ENCODE data around the gene PKD2.

PKD2 gene

DNA sequence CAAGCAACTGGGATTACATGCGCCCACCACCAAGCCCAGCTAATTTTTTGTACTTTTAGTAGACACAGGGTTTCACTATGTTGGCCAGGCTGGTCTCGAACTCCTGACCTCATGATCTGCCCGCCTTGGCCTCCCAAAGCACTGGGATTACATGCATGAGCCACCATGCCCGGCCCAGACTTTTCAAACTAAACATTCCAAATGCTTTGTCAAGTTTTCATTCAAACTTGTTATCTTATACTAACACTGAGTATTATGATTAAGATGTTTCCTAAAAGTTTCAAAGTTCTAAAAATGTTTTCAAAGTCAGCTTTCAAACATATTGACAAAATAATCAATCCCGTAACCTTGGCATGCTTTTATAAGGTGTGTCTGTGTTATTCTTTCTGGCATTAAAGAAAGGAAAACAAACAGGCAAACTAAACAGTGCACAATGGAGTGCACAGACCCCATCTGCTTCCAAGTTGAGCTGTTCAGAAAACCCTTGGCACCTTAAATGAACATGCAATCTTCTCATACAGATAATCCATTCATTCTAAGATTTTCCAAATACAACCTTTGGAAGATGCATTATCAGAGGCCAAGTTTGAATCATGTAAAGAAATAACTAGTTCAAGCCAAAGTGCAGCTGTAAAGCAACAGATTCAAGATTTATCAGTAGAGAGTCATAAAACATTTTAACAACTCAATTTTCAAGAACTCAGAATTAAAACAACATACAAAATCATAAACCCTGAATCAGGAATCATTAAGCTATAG lies 101.9 kb downstream of the PKD2 start:
- peaks cover 12% of the 10 kb centered on the region for H3K4me1 ChIP-seq (ENCODE audit: low read depth, poor library complexity, severe bottlenecking)
- no peak overlapping the region for H3K4me2 ChIP-seq
- H3K27ac ChIP-seq = no peak overlapping the region

GRCh38 chr4:88110826-88111225 lies 103.4 kb downstream of the PKD2 start:
- TF ChIP-seq, protein P1, sequence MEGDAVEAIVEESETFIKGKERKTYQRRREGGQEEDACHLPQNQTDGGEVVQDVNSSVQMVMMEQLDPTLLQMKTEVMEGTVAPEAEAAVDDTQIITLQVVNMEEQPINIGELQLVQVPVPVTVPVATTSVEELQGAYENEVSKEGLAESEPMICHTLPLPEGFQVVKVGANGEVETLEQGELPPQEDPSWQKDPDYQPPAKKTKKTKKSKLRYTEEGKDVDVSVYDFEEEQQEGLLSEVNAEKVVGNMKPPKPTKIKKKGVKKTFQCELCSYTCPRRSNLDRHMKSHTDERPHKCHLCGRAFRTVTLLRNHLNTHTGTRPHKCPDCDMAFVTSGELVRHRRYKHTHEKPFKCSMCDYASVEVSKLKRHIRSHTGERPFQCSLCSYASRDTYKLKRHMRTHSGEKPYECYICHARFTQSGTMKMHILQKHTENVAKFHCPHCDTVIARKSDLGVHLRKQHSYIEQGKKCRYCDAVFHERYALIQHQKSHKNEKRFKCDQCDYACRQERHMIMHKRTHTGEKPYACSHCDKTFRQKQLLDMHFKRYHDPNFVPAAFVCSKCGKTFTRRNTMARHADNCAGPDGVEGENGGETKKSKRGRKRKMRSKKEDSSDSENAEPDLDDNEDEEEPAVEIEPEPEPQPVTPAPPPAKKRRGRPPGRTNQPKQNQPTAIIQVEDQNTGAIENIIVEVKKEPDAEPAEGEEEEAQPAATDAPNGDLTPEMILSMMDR (conservative IDR thresholded peaks at IDR 0.05; ENCODE audit: low read depth, low read length) = no peak
- peaks cover 12% of the 10 kb centered on the region for H3K4me1 ChIP-seq (ENCODE audit: low read depth, poor library complexity, severe bottlenecking)
- no peak overlapping the region for H3K27ac ChIP-seq
- 0 out of 2 replicates have a peak overlapping the region, but pooled peaks have one; percentile 12 for H3K4me2 ChIP-seq
- H2AFZ ChIP-seq (ENCODE audit: low read depth) = no peak overlapping the region
- no peak overlapping the region for H3K4me3 ChIP-seq (IDR thresholded peaks at IDR 0.05; ENCODE audit: insufficient read depth, low read depth, low read length)
- H4K20me1 ChIP-seq (ENCODE audit: insufficient read depth) = no peaks in the 10 kb centered on the region
- H3K27me3 ChIP-seq (ENCODE audit: insufficient read depth, low read depth) = no peaks in the 10 kb centered on the region
- no peaks in the 10 kb centered on the region for H3K36me3 ChIP-seq (ENCODE audit: insufficient read depth)
- H3K79me2 ChIP-seq (ENCODE audit: insufficient read depth, low read depth) = no peaks in the 10 kb centered on the region
- H3K9ac ChIP-seq = no peak overlapping the region

More for the DNA sequence above, 101.9 kb downstream of the PKD2 start:
- Histone ChIP-seq H3K9ac (no peak overlapping the region), H3K36me3 (ENCODE audit: insufficient read depth) (no peaks in the 10 kb centered on the region), H3K79me2 (ENCODE audit: insufficient read depth, low read depth) (no peaks in the 10 kb centered on the region), H2AFZ (ENCODE audit: low read depth) (no peak overlapping the region), H3K4me3 (IDR thresholded peaks at IDR 0.05; ENCODE audit: insufficient read depth, low read depth, low read length) (no peak overlapping the region), H3K27me3 (ENCODE audit: insufficient read depth, low read depth) (no peaks in the 10 kb centered on the region), H4K20me1 (ENCODE audit: insufficient read depth) (no peaks in the 10 kb centered on the region)
- TF ChIP-seq, protein P1 (conservative IDR thresholded peaks at IDR 0.05; ENCODE audit: low read depth, low read length) = no peak

- H3K27ac ChIP-seq = no peak overlapping the region
- no peak overlapping the region for H3K9ac ChIP-seq
- no peak overlapping the region for H3K4me3 ChIP-seq (IDR thresholded peaks at IDR 0.05; ENCODE audit: insufficient read depth, low read depth, low read length)
- H2AFZ ChIP-seq (ENCODE audit: low read depth) = no peak overlapping the region
- no peaks in the 10 kb centered on the region for H3K27me3 ChIP-seq (ENCODE audit: insufficient read depth, low read depth)
- peaks cover 12% of the 10 kb centered on the region for H3K4me1 ChIP-seq (ENCODE audit: low read depth, poor library complexity, severe bottlenecking)
- no peaks in the 10 kb centered on the region for H4K20me1 ChIP-seq (ENCODE audit: insufficient read depth)
- TF ChIP-seq, protein P1 (conservative IDR thresholded peaks at IDR 0.05; ENCODE audit: low read depth, low read length) = no peak
- no peak overlapping the region for H3K4me2 ChIP-seq
- H3K79me2 ChIP-seq (ENCODE audit: insufficient read depth, low read depth) = no peaks in the 10 kb centered on the region
- no peaks in the 10 kb centered on the region for H3K36me3 ChIP-seq (ENCODE audit: insufficient read depth)
Measured at GRCh38 chr4:88112856-88113255, 105.4 kb downstream of the PKD2 start.

- Histone ChIP-seq H3K4me3 (IDR thresholded peaks at IDR 0.05; ENCODE audit: insufficient read depth, low read depth, low read length) (no peak overlapping the region), H3K36me3 (ENCODE audit: insufficient read depth) (no peaks in the 10 kb centered on the region), H3K27me3 (ENCODE audit: insufficient read depth, low read depth) (no peaks in the 10 kb centered on the region), H3K79me2 (ENCODE audit: insufficient read depth, low read depth) (no peaks in the 10 kb centered on the region), H3K4me1 (ENCODE audit: low read depth, poor library complexity, severe bottlenecking) (peaks cover 10% of the 10 kb centered on the region), H3K27ac (no peak overlapping the region), H2AFZ (ENCODE audit: low read depth) (no peak overlapping the region), H3K4me2 (no peak overlapping the region), H3K9ac (no peak overlapping the region), H4K20me1 (ENCODE audit: insufficient read depth) (no peaks in the 10 kb centered on the region)
- TF ChIP-seq, protein P1 (conservative IDR thresholded peaks at IDR 0.05; ENCODE audit: low read depth, low read length) = no peak
Measured at GRCh38 chr4:88115587-88115986, 108.2 kb downstream of the PKD2 start.
